ENCODE results near the gene SOX15. TPM values are rescaled to one million over a fixed set of nuclear protein-coding genes. Genes with fewer than 3 reads are reported as not detected.

SOX15 gene
- total RNA-seq, 1 donor from 2014 or later = 0.51 TPM

- Histone ChIP-seq H3K79me2 (ENCODE audit: low read depth) (peaks cover 27% of the 10 kb centered on the region), H3K27me3 (no peaks in the 10 kb centered on the region), H3F3A (ENCODE audit: low read depth) (peaks cover 50% of the 10 kb centered on the region), H4K20me1 (ENCODE audit: low read depth) (peaks cover 15% of the 10 kb centered on the region), H3K4me1 (peaks cover 44% of the 10 kb centered on the region), H3K9ac (no peak overlapping the region), H3K36me3 (peaks cover 3% of the 10 kb centered on the region), H3K27ac (no peak overlapping the region), H3K4me2 (peak overlapping the region; percentile 97), H3K9me3 (ENCODE audit: low read depth) (no peaks in the 10 kb centered on the region), H2AFZ (replicated peaks) (no peak overlapping the region), H3K4me3 (no peak overlapping the region)
- peaks cover 52% of the 10 kb centered on the region for H3K4me1 Mint-ChIP-seq
- H3K27ac Mint-ChIP-seq = no peak overlapping the region
- DNase-seq (ENCODE audit: low spot score) = no peak
- H3K27me3 Mint-ChIP-seq (ENCODE audit: insufficient read depth, low read depth) = peaks cover 4% of the 10 kb centered on the region
- H3K4me3 Mint-ChIP-seq = peak overlapping the region; percentile 97
- TF ChIP-seq CTCF (IDR thresholded peaks at IDR 0.05) (no peak), EZH2 (IDR thresholded peaks at IDR 0.05) (no peak), EZH2phosphoT487 (IDR thresholded peaks at IDR 0.05) (no peak)
- H3K36me3 Mint-ChIP-seq = peaks cover 8% of the 10 kb centered on the region
- no peaks in the 10 kb centered on the region for H3K9me3 Mint-ChIP-seq
Measured at GRCh38 chr17:7559320-7560171, 30.3 kb downstream of the SOX15 start.

GRCh38 chr17:7558544-7559319 lies 31.2 kb downstream of the SOX15 start, which contains the start of gene TNFSF13:
TNFSF13 (plus strand) TSS chr17:7558750; CDS start chr17:7559040, 290 bp downstream.
- Histone ChIP-seq H3K9me3 (ENCODE audit: low read depth) (no peaks in the 10 kb centered on the region), H4K20me1 (ENCODE audit: low read depth) (peaks cover 14% of the 10 kb centered on the region), H3K36me3 (no peaks in the 10 kb centered on the region), H3K27me3 (no peaks in the 10 kb centered on the region), H2AFZ (replicated peaks) (peak within 1 kb of the TSS; percentile 48), H3K4me1 (peaks cover 40% of the 10 kb centered on the region), H3F3A (ENCODE audit: low read depth) (peaks cover 50% of the 10 kb centered on the region), H3K4me2 (peak within 1 kb of the TSS; percentile 40), H3K27ac (no peak within 1 kb of the TSS), H3K9ac (no peak within 1 kb of the TSS), H3K4me3 (no peak within 1 kb of the TSS), H3K79me2 (ENCODE audit: low read depth) (peaks cover 19% of the 10 kb centered on the region)
- DNase-seq (ENCODE audit: low spot score) = no peak
- peaks cover 45% of the 10 kb centered on the region for H3K4me1 Mint-ChIP-seq
- no peak for TF ChIP-seq CTCF (IDR thresholded peaks at IDR 0.05)
- TF ChIP-seq EZH2phosphoT487 (IDR thresholded peaks at IDR 0.05) = no peak
- no peak for TF ChIP-seq EZH2 (IDR thresholded peaks at IDR 0.05)
- H3K36me3 Mint-ChIP-seq = peaks cover 3% of the 10 kb centered on the region
- peak within 1 kb of the TSS; percentile 90 for H3K27ac Mint-ChIP-seq
- peak within 1 kb of the TSS; percentile 67 for H3K4me3 Mint-ChIP-seq
- peaks cover 4% of the 10 kb centered on the region for H3K27me3 Mint-ChIP-seq (ENCODE audit: insufficient read depth, low read depth)
- H3K9me3 Mint-ChIP-seq = no peaks in the 10 kb centered on the region

GRCh38 chr17:7557775-7558543 lies 31.9 kb downstream of the SOX15 start:
- Histone ChIP-seq H3K4me2 (peak overlapping the region; percentile 40), H3K27ac (no peak overlapping the region), H3F3A (ENCODE audit: low read depth) (peaks cover 50% of the 10 kb centered on the region), H3K4me3 (no peak overlapping the region), H3K9me3 (ENCODE audit: low read depth) (no peaks in the 10 kb centered on the region), H3K27me3 (no peaks in the 10 kb centered on the region), H3K9ac (no peak overlapping the region), H3K36me3 (no peaks in the 10 kb centered on the region), H2AFZ (replicated peaks) (peak overlapping the region; percentile 48), H3K4me1 (peaks cover 33% of the 10 kb centered on the region), H4K20me1 (ENCODE audit: low read depth) (peaks cover 10% of the 10 kb centered on the region), H3K79me2 (ENCODE audit: low read depth) (peaks cover 11% of the 10 kb centered on the region)
- peak; percentile 71 for DNase-seq (ENCODE audit: low spot score)
- Mint-ChIP-seq H3K36me3 (peaks cover 3% of the 10 kb centered on the region), H3K27ac (peak overlapping the region; percentile 90), H3K4me3 (peak overlapping the region; percentile 50), H3K9me3 (no peaks in the 10 kb centered on the region), H3K4me1 (peaks cover 44% of the 10 kb centered on the region), H3K27me3 (ENCODE audit: insufficient read depth, low read depth) (peaks cover 4% of the 10 kb centered on the region)
- TF ChIP-seq CTCF (IDR thresholded peaks at IDR 0.05) (no peak), EZH2phosphoT487 (IDR thresholded peaks at IDR 0.05) (no peak), EZH2 (IDR thresholded peaks at IDR 0.05) (no peak)

All from neural progenitor cell (in vitro differentiated cells).